Stimulated activated naive CD8-positive, alpha-beta T cell treated with anti-CD3 and anti-CD28 coated beads, Interleukin-15, Interleukin-2, amounts not matched to agents 100 ng/mL and 50 ng/mL, for 24 hours (primary cell): ENCODE measurements around the gene SBK2.
"Not testable (repeated sequence)": the region's sequence is repeated elsewhere in the genome, so short reads cannot be mapped to it uniquely, and the experiment has no call there.

Experiments used
- H3K27ac Mint-ChIP-seq: one replicate; pipeline ENCODE4 v1.8.0; 2021; ENCODE audit warnings: mild to moderate bottlenecking, mixed read lengths
- H3K27me3 Mint-ChIP-seq: one replicate; pipeline ENCODE4 v1.8.0; 2021; ENCODE audit warnings: mixed read lengths
- H3K36me3 Mint-ChIP-seq: one replicate; pipeline ENCODE4 v1.8.0; 2021; ENCODE audit warnings: low read depth, mixed read lengths
- H3K4me1 Mint-ChIP-seq: one replicate; pipeline ENCODE4 v1.8.0; 2021; ENCODE audit warnings: low read depth, mixed read lengths
- H3K4me3 Mint-ChIP-seq: one replicate; pipeline ENCODE4 v1.8.0; 2021; ENCODE audit warnings: mild to moderate bottlenecking, mixed read lengths
- H3K9me3 Mint-ChIP-seq: one replicate; pipeline ENCODE4 v1.8.0; 2021; ENCODE audit warnings: mixed read lengths

The SBK2 gene

GRCh38 chr19:55545443-55545842 lies 8.5 kb upstream of the SBK2 start, which contains the start of gene SBK3:
Gene SBK3, minus strand, starts transcription at chr19:55545543. Its CDS starts 0 bp downstream, at chr19:55545543.
- H3K4me1 Mint-ChIP-seq: no peaks in the 10 kb centered on the region
- H3K4me3 Mint-ChIP-seq: no peak within 1 kb of the TSS
- peaks cover 9% of the 10 kb centered on the region for H3K27me3 Mint-ChIP-seq
- H3K9me3 Mint-ChIP-seq: peaks cover 3% of the 10 kb centered on the region
- no peaks in the 10 kb centered on the region for H3K36me3 Mint-ChIP-seq
- H3K27ac Mint-ChIP-seq: no peak within 1 kb of the TSS

GRCh38 chr19:55544776-55545439 lies 8.0 kb upstream of the SBK2 start:
- Mint-ChIP-seq H3K9me3 (peaks cover 3% of the 10 kb centered on the region), H3K27me3 (peaks cover 9% of the 10 kb centered on the region), H3K36me3 (no peaks in the 10 kb centered on the region), H3K27ac (no peak overlapping the region), H3K4me3 (no peak overlapping the region), H3K4me1 (no peaks in the 10 kb centered on the region)

- H3K27ac Mint-ChIP-seq: no peak overlapping the region
- peaks cover 3% of the 10 kb centered on the region for H3K9me3 Mint-ChIP-seq
- no peak overlapping the region for H3K4me3 Mint-ChIP-seq
- no peaks in the 10 kb centered on the region for H3K36me3 Mint-ChIP-seq
- H3K4me1 Mint-ChIP-seq: no peaks in the 10 kb centered on the region
- H3K27me3 Mint-ChIP-seq: peaks cover 9% of the 10 kb centered on the region
Observed at GRCh38 chr19:55544014-55544413, 7.1 kb upstream of the SBK2 start.

- Mint-ChIP-seq H3K9me3 (peaks cover 3% of the 10 kb centered on the region), H3K27me3 (peaks cover 9% of the 10 kb centered on the region), H3K4me3 (no peak overlapping the region), H3K4me1 (no peaks in the 10 kb centered on the region), H3K36me3 (no peaks in the 10 kb centered on the region), H3K27ac (no peak overlapping the region)
Observed at GRCh38 chr19:55543567-55543966, 6.6 kb upstream of the SBK2 start.

GRCh38 chr19:55542292-55542855 lies 5.4 kb upstream of the SBK2 start:
- no peak overlapping the region for H3K4me3 Mint-ChIP-seq
- H3K4me1 Mint-ChIP-seq: no peaks in the 10 kb centered on the region
- peaks cover 6% of the 10 kb centered on the region for H3K27me3 Mint-ChIP-seq
- H3K36me3 Mint-ChIP-seq: no peaks in the 10 kb centered on the region
- H3K9me3 Mint-ChIP-seq: peaks cover 3% of the 10 kb centered on the region
- H3K27ac Mint-ChIP-seq: no peak overlapping the region

- H3K4me1 Mint-ChIP-seq: no peaks in the 10 kb centered on the region
- H3K36me3 Mint-ChIP-seq: no peaks in the 10 kb centered on the region
- peaks cover 6% of the 10 kb centered on the region for H3K27me3 Mint-ChIP-seq
- peaks cover 3% of the 10 kb centered on the region for H3K9me3 Mint-ChIP-seq
- H3K4me3 Mint-ChIP-seq: no peak overlapping the region
- no peak overlapping the region for H3K27ac Mint-ChIP-seq
Observed at GRCh38 chr19:55541091-55541490, 4.2 kb upstream of the SBK2 start.

GRCh38 chr19:55540619-55541018 lies 3.7 kb upstream of the SBK2 start:
- no peak overlapping the region for H3K4me3 Mint-ChIP-seq
- H3K27ac Mint-ChIP-seq: no peak overlapping the region
- peaks cover 2% of the 10 kb centered on the region for H3K27me3 Mint-ChIP-seq
- no peaks in the 10 kb centered on the region for H3K36me3 Mint-ChIP-seq
- peaks cover 3% of the 10 kb centered on the region for H3K9me3 Mint-ChIP-seq
- no peaks in the 10 kb centered on the region for H3K4me1 Mint-ChIP-seq

GRCh38 chr19:55539090-55539984 lies 2.4 kb upstream of the SBK2 start:
- H3K27ac Mint-ChIP-seq: no peak overlapping the region
- H3K27me3 Mint-ChIP-seq: no peaks in the 10 kb centered on the region
- no peak overlapping the region for H3K4me3 Mint-ChIP-seq
- H3K36me3 Mint-ChIP-seq: no peaks in the 10 kb centered on the region
- H3K9me3 Mint-ChIP-seq: peaks cover 3% of the 10 kb centered on the region
- no peaks in the 10 kb centered on the region for H3K4me1 Mint-ChIP-seq

GRCh38 chr19:55538132-55538531 lies 1.2 kb upstream of the SBK2 start:
- Mint-ChIP-seq H3K36me3 (no peaks in the 10 kb centered on the region), H3K27ac (no peak overlapping the region), H3K9me3 (no peaks in the 10 kb centered on the region), H3K27me3 (no peaks in the 10 kb centered on the region), H3K4me3 (no peak overlapping the region), H3K4me1 (no peaks in the 10 kb centered on the region)

GRCh38 chr19:55537741-55538111 lies 793 bp upstream of the SBK2 start:
- no peaks in the 10 kb centered on the region for H3K4me1 Mint-ChIP-seq
- no peaks in the 10 kb centered on the region for H3K27me3 Mint-ChIP-seq
- H3K27ac Mint-ChIP-seq: no peak overlapping the region
- H3K9me3 Mint-ChIP-seq: no peaks in the 10 kb centered on the region
- H3K4me3 Mint-ChIP-seq: no peak overlapping the region
- H3K36me3 Mint-ChIP-seq: no peaks in the 10 kb centered on the region

GRCh38 chr19:55536366-55536765 lies 567 bp downstream of the SBK2 start:
- Mint-ChIP-seq H3K4me3 (no peak overlapping the region), H3K4me1 (no peaks in the 10 kb centered on the region), H3K9me3 (no peaks in the 10 kb centered on the region), H3K36me3 (no peaks in the 10 kb centered on the region), H3K27me3 (no peaks in the 10 kb centered on the region), H3K27ac (no peak overlapping the region)

GRCh38 chr19:55535965-55536350 lies 975 bp downstream of the SBK2 start:
- no peak overlapping the region for H3K4me3 Mint-ChIP-seq
- no peaks in the 10 kb centered on the region for H3K27me3 Mint-ChIP-seq
- no peaks in the 10 kb centered on the region for H3K9me3 Mint-ChIP-seq
- no peak overlapping the region for H3K27ac Mint-ChIP-seq
- H3K36me3 Mint-ChIP-seq: no peaks in the 10 kb centered on the region
- no peaks in the 10 kb centered on the region for H3K4me1 Mint-ChIP-seq

GRCh38 chr19:55535173-55535964 lies 1.6 kb downstream of the SBK2 start:
- H3K4me3 Mint-ChIP-seq: no peak overlapping the region

GRCh38 chr19:55534280-55534679 lies 2.7 kb downstream of the SBK2 start:
- H3K27me3 Mint-ChIP-seq, H3K4me1 Mint-ChIP-seq, H3K4me3 Mint-ChIP-seq, H3K36me3 Mint-ChIP-seq, H3K27ac Mint-ChIP-seq, H3K9me3 Mint-ChIP-seq: not testable (repeated sequence)

More at GRCh38 chr19:55535173-55535964, 1.6 kb downstream of the SBK2 start:
- Mint-ChIP-seq H3K4me1 (no peaks in the 10 kb centered on the region), H3K9me3 (no peaks in the 10 kb centered on the region), H3K27ac (no peak overlapping the region), H3K36me3 (no peaks in the 10 kb centered on the region), H3K27me3 (no peaks in the 10 kb centered on the region)

- H3K27ac Mint-ChIP-seq: no peak overlapping the region
- no peaks in the 10 kb centered on the region for H3K9me3 Mint-ChIP-seq
- no peaks in the 10 kb centered on the region for H3K4me1 Mint-ChIP-seq
Observed at GRCh38 chr19:55530996-55531395, 5.9 kb downstream of the SBK2 start.

More at GRCh38 chr19:55530996-55531395, 5.9 kb downstream of the SBK2 start:
- Mint-ChIP-seq H3K27me3 (no peaks in the 10 kb centered on the region), H3K36me3 (no peaks in the 10 kb centered on the region), H3K4me3 (no peak overlapping the region)
